HCT116 (cell line): Measurements from ENCODE around the gene OR2H1. TPM values are rescaled to one million over a fixed set of nuclear protein-coding genes. Genes with fewer than 3 reads are reported as not detected.

Experiments used
- ATAC-seq: fragments of 200-7000 bp; cut with Tn5 transposase; 2 replicates; pipeline ENCODE4 v1.9.1; 2020; ENCODE audit warnings: mild to moderate bottlenecking, moderate library complexity
- BruUV-seq: library from RNA; stranded (reverse); fragments of 400-500 nt; replicated peaks from 2 replicates; lab custom pipeline; 2021; lab: Mats Ljungman, UMichigan
- CTCF ChIA-PET: fragments of 300-600 bp; sonication (Branson Sonifier 250); formaldehyde crosslinking; loops from one replicate; lab custom pipeline; 2021; ENCODE audit warnings: antibody characterized with exemption; lab: Charles Lee
- POLR2A ChIA-PET: fragments of 300-600, 350-600 bp; sonication (Branson Sonifier 250); formaldehyde crosslinking; loops from one replicate; lab custom pipeline; 2021; ENCODE audit warnings: antibody characterized with exemption; lab: Charles Lee
- RAD21 ChIA-PET, 2 experiments: fragments of 300-600 bp; sonication (Branson Sonifier 250); formaldehyde crosslinking; loops; one replicate each; lab custom pipeline; 2023; ENCODE audit warnings: low total read pairs in 2 of 2; ENCODE audit not compliant: uncharacterized antibody in 2 of 2, unreplicated experiment in 2 of 2, low non-redundant PET in 1 of 2; lab: Charles Lee
- DNase-seq: peaks from one replicate; pipeline ENCODE4 v3.0.0-alpha.2; 2010; ENCODE audit warnings: low read depth, low spot score
- H2AFZ ChIP-seq: fragments of 200-600 bp; shearing (Covaris generic), sonication (generic); 2 replicates; pipeline ENCODE4 v1.6.1; 2017; ENCODE audit warnings: low read depth, mixed run types, mixed read lengths, antibody characterized with exemption, low read length; ENCODE audit not compliant: poor library complexity, severe bottlenecking
- H3K27ac ChIP-seq: 2 replicates; pipeline ENCODE4 v1.5.1; 2012; ENCODE audit warnings: low read depth, low read length
- H3K27me3 ChIP-seq: fragments of 200-600 bp; sonication (generic); 2 replicates; pipeline ENCODE4 v1.6.1; 2016; ENCODE audit warnings: mixed run types, low read length, mixed read lengths; ENCODE audit not compliant: insufficient read depth
- H3K36me3 ChIP-seq, 2 experiments: fragments of 200-500 bp in 1 of 2; fragments of 200-600 bp in 1 of 2; sonication (Bioruptor generic) in 1 of 2; sonication (generic) in 1 of 2; 2 replicates each; pipeline versions ENCODE4 v1.5.1 to v1.6.1; 2014 to 2016; ENCODE audit warnings: low read length in 2 of 2, inconsistent platforms in 1 of 2, mixed read lengths in 1 of 2, mixed run types in 1 of 2; ENCODE audit not compliant: insufficient read depth in 2 of 2, control insufficient read depth in 1 of 2
- H3K4me1 ChIP-seq, 2 experiments: fragments of 200-600 bp in 1 of 2; sonication (generic) in 1 of 2; 2 replicates each; pipeline versions ENCODE4 v1.5.1 to v1.6.1; 2012 to 2017; ENCODE audit warnings: low read length in 2 of 2, inconsistent platforms in 1 of 2, mild to moderate bottlenecking in 1 of 2, mixed read lengths in 1 of 2, mixed run types in 1 of 2, moderate library complexity in 1 of 2; ENCODE audit not compliant: insufficient read depth in 2 of 2, control insufficient read depth in 1 of 2
- H3K4me2 ChIP-seq: fragments of 200-600 bp; sonication (generic); 2 replicates; pipeline ENCODE4 v1.6.1; 2017; ENCODE audit warnings: mixed run types, low read length, mixed read lengths
- H3K4me3 ChIP-seq, 2 experiments: fragments of 200-600 bp in 1 of 2; sonication (generic) in 1 of 2; replicated peaks in 1 of 2; 2 replicates each; pipeline ENCODE4 v1.5.1; 2011 to 2016; ENCODE audit warnings: low read length in 2 of 2, control low read depth in 1 of 2, low read depth in 1 of 2, mild to moderate bottlenecking in 1 of 2, mixed read lengths in 1 of 2, mixed run types in 1 of 2
- H3K79me2 ChIP-seq: fragments of 200-600 bp; sonication (generic); 2 replicates; pipeline ENCODE4 v1.6.1; 2017; ENCODE audit warnings: mild to moderate bottlenecking, mixed run types, low read length, moderate library complexity, mixed read lengths; ENCODE audit not compliant: insufficient read depth
- H3K9ac ChIP-seq: fragments of 200-600 bp; sonication (generic); 2 replicates; pipeline ENCODE4 v1.6.1; 2016; ENCODE audit warnings: low read length, mixed read lengths
- H3K9me2 ChIP-seq: fragments of 200-600 bp; sonication (generic), shearing (Covaris generic); 2 replicates; pipeline ENCODE4 v1.6.1; 2017; ENCODE audit warnings: mixed run types, mild to moderate bottlenecking, moderate library complexity; ENCODE audit not compliant: insufficient read depth
- H3K9me3 ChIP-seq, 2 experiments: fragments of 200-500 bp in 1 of 2; fragments of 200-600 bp in 1 of 2; sonication (Bioruptor generic) in 1 of 2; sonication (generic) in 1 of 2; 2 replicates each; pipeline ENCODE4 v1.6.1; 2014 to 2017; ENCODE audit warnings: low read length in 2 of 2, mixed read lengths in 2 of 2, inconsistent platforms in 1 of 2, low read depth in 1 of 2, mild to moderate bottlenecking in 1 of 2, mixed run types in 1 of 2, moderate library complexity in 1 of 2; ENCODE audit not compliant: control insufficient read depth in 1 of 2, insufficient read depth in 1 of 2
- H4K20me1 ChIP-seq: fragments of 200-600 bp; sonication (generic), shearing (Covaris generic); 2 replicates; pipeline ENCODE4 v1.6.1; 2017; ENCODE audit warnings: mixed run types, mild to moderate bottlenecking, moderate library complexity; ENCODE audit not compliant: insufficient read depth
- CEBPB ChIP-seq: IDR thresholded peaks from 2 replicates; pipeline ENCODE4 v1.6.1; 2012; ENCODE audit warnings: low read depth
- EGR1 ChIP-seq: IDR thresholded peaks from 2 replicates; pipeline ENCODE4 v1.6.1; 2012; ENCODE audit warnings: low read depth
- ELF1 ChIP-seq: IDR thresholded peaks from 2 replicates; pipeline ENCODE4 v1.6.1; 2012; ENCODE audit warnings: low read depth, borderline replicate concordance
- EZH2phosphoT487 ChIP-seq: fragments of 200-600 bp; IDR thresholded peaks from 2 replicates; pipeline ENCODE4 v1.6.1; 2018; ENCODE audit warnings: antibody characterized with exemption, borderline replicate concordance
- FOSL1 ChIP-seq: IDR thresholded peaks from 2 replicates; pipeline ENCODE4 v1.6.1; 2012; ENCODE audit warnings: low read depth
- POLR2A ChIP-seq: IDR thresholded peaks from 2 replicates; pipeline ENCODE4 v1.7.0; 2011; ENCODE audit warnings: borderline replicate concordance; ENCODE audit not compliant: insufficient read depth, insufficient read length; ENCODE audit errors: extremely low read depth
- POLR2AphosphoS5 ChIP-seq: IDR thresholded peaks from 2 replicates; pipeline ENCODE4 v1.6.1; 2011; ENCODE audit warnings: mild to moderate bottlenecking, low read depth, low read length, moderate library complexity
- RAD21 ChIP-seq: IDR thresholded peaks from 2 replicates; pipeline ENCODE4 v1.6.1; 2012; ENCODE audit warnings: low read depth, mild to moderate bottlenecking
- SP1 ChIP-seq: IDR thresholded peaks from 2 replicates; pipeline ENCODE4 v1.6.1; 2012; ENCODE audit warnings: low read depth
- SRF ChIP-seq: IDR thresholded peaks from 2 replicates; pipeline ENCODE4 v1.6.1; 2012; ENCODE audit warnings: low read depth
- TCF7L2 ChIP-seq: IDR thresholded peaks from 2 replicates; pipeline ENCODE4 v1.7.0; 2011; ENCODE audit warnings: borderline replicate concordance, inconsistent platforms; ENCODE audit not compliant: insufficient read depth, insufficient read length; ENCODE audit errors: extremely low read depth
- YY1 ChIP-seq: IDR thresholded peaks from 2 replicates; pipeline ENCODE4 v1.6.1; 2011; ENCODE audit warnings: low read length, low read depth, moderate library complexity, mild to moderate bottlenecking; ENCODE audit not compliant: insufficient replicate concordance; ENCODE audit errors: extremely low read depth
- ZFX ChIP-seq: fragments of 450-650 bp; IDR thresholded peaks from 2 replicates; pipeline ENCODE4 v1.6.1; 2017
- ZNF274 ChIP-seq: fragments of 200-500 bp; sonication (Bioruptor generic); IDR thresholded peaks from 2 replicates; pipeline ENCODE4 v1.6.1; 2014; ENCODE audit warnings: mild to moderate bottlenecking, low read depth, low read length, inconsistent platforms
- intact Hi-C: fragments of 100-400 bp; cut with micrococcal nuclease; formaldehyde crosslinking; loops from 2 replicates; pipeline ENCODE4 v1.10.0; 2022
- total RNA-seq: library from RNA; stranded (reverse); gene quantifications from one replicate; pipeline ENCODE4 v1.2.1, GENCODE V29; 2021; ENCODE audit not compliant: unreplicated experiment
- TF ChIP-seq, protein P1 (sequence below): IDR thresholded peaks from 2 replicates; pipeline ENCODE4 v1.6.1; 2012; ENCODE audit warnings: low read depth
- TF ChIP-seq, protein P2 (sequence below): IDR thresholded peaks from 2 replicates; pipeline ENCODE4 v1.6.1; 2012

Gene OR2H1
- total RNA-seq, 1 experiment from 2014 or later: not detected

DNA sequence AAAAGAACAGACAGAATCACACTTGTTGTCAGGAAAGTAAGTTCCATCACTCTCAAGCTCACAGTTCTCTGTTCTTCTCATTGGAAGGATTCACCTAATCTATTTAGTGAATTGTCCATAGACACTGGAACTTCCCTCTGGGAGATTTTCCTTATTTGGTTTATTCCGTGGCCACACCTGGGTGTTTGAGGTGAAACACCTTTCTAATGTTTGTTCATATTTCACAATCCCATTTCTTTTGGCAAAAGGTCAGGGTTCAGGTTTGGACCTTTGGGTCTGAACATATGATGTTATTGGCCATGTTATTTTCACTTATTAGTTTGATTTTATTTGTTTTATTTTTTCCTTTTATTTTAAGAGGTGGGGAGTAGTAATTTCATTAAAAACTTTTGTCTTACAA is 26.8 kb downstream of the OR2H1 start:
- BruUV-seq: no TSS peak
- Histone ChIP-seq H3K36me3 (no peaks in the 10 kb centered on the region), H3K4me2 (no peak overlapping the region), H3K4me1 (no peaks in the 10 kb centered on the region), H4K20me1 (no peaks in the 10 kb centered on the region), H3K9ac (no peak overlapping the region), H3K27ac (no peak overlapping the region), H3K9me3 (no peaks in the 10 kb centered on the region), H2AFZ (no peak overlapping the region), H3K79me2 (no peaks in the 10 kb centered on the region), H3K4me3 (no peak overlapping the region), H3K9me2 (no peaks in the 10 kb centered on the region), H3K27me3 (no peaks in the 10 kb centered on the region)
- ChIA-PET POLR2A (no interaction called here), CTCF (no interaction called here), RAD21 (no interaction called here)
- DNase-seq: no peak
- no peak for ATAC-seq
- intact Hi-C loops: no loop called here
- no peak for TF ChIP-seq TCF7L2
- TF ChIP-seq, protein P1, sequence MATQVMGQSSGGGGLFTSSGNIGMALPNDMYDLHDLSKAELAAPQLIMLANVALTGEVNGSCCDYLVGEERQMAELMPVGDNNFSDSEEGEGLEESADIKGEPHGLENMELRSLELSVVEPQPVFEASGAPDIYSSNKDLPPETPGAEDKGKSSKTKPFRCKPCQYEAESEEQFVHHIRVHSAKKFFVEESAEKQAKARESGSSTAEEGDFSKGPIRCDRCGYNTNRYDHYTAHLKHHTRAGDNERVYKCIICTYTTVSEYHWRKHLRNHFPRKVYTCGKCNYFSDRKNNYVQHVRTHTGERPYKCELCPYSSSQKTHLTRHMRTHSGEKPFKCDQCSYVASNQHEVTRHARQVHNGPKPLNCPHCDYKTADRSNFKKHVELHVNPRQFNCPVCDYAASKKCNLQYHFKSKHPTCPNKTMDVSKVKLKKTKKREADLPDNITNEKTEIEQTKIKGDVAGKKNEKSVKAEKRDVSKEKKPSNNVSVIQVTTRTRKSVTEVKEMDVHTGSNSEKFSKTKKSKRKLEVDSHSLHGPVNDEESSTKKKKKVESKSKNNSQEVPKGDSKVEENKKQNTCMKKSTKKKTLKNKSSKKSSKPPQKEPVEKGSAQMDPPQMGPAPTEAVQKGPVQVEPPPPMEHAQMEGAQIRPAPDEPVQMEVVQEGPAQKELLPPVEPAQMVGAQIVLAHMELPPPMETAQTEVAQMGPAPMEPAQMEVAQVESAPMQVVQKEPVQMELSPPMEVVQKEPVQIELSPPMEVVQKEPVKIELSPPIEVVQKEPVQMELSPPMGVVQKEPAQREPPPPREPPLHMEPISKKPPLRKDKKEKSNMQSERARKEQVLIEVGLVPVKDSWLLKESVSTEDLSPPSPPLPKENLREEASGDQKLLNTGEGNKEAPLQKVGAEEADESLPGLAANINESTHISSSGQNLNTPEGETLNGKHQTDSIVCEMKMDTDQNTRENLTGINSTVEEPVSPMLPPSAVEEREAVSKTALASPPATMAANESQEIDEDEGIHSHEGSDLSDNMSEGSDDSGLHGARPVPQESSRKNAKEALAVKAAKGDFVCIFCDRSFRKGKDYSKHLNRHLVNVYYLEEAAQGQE: no peak
- no peak for TF ChIP-seq SP1
- TF ChIP-seq EZH2phosphoT487: no peak

DNA sequence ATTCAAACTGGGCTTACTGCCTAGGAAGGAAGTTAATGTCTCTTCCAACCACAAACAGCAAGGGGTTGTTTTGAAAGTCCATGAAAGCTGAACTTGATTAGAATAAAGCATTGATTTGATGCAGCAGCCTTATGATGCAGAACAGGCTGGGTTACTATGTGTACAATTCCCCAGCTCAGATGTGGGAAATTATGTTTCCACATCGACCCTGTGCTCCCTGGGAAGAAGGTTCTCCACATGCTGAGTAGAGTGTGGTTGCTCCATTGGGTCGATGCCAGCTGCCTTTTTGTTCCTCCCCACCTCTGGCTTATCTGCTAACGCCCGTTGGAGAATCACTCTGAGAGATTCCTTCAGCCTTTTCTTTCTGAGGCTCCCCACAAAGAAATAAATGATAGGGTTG is 29.6 kb downstream of the OR2H1 start:
- Histone ChIP-seq H3K4me2 (no peak overlapping the region), H3K27ac (no peak overlapping the region), H3K9me2 (no peaks in the 10 kb centered on the region), H3K79me2 (no peaks in the 10 kb centered on the region), H3K4me3 (no peak overlapping the region), H3K27me3 (no peaks in the 10 kb centered on the region), H4K20me1 (no peaks in the 10 kb centered on the region), H2AFZ (no peak overlapping the region), H3K4me1 (no peaks in the 10 kb centered on the region), H3K9me3 (no peaks in the 10 kb centered on the region), H3K9ac (no peak overlapping the region), H3K36me3 (no peaks in the 10 kb centered on the region)
- no peak for DNase-seq
- no peak for ATAC-seq
- ChIA-PET RAD21 (no interaction called here), POLR2A (no interaction called here), CTCF (no interaction called here)
- intact Hi-C loops: no loop called here
- BruUV-seq: no TSS peak
- TF ChIP-seq YY1 (no peak), POLR2A (no peak), EGR1 (no peak), ZFX (no peak), ZNF274 (no peak), CEBPB (no peak), POLR2AphosphoS5 (no peak), FOSL1 (no peak), ELF1 (no peak), SRF (no peak), RAD21 (no peak)
- TF ChIP-seq, protein P2, sequence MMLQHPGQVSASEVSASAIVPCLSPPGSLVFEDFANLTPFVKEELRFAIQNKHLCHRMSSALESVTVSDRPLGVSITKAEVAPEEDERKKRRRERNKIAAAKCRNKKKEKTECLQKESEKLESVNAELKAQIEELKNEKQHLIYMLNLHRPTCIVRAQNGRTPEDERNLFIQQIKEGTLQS: no peak
